ENCODE results near the gene ARHGAP26. TPM values are rescaled to one million over a fixed set of nuclear protein-coding genes. Genes with fewer than 3 reads are reported as not detected.

The ARHGAP26 gene
- total RNA-seq, 4 donors from 2014 or later, result 35.0 to 72.2 (median 44.0) TPM

DNA sequence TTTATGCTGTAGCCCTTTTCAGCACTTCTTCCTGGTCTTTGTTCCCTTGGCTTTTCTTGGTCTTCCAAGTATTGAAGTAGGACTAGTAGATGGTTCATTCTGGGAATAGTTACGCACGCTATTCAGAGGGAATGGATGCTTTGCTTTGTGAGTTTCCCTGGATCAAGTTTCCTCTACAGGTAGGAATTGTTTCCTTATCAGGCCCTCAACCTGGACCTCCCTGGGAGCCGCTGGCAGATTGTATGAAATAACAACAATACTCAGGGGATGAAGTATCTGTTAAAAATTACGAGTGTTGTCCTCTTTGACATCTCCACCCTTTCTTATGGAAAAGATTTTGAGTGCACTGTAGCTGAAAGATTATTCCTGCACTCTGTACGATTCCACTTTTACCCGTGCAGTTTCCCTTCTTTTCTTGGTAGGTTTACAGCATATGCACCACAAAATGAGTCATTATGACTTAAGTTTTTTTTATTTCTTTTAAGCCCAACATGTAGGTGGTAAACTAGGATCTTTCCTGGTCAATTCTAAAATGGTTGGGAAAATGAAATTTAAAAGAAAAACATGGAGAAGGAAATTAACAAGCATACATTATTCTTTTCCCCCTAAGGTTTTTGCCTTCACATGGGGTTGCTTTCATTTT, 57.9 kb downstream of the ARHGAP26 start:
- TF ChIP-seq CTCF (IDR thresholded peaks at IDR 0.05; ENCODE audit: low read depth), result no peak

GRCh38 chr5:142828797-142829535, 58.8 kb downstream of the ARHGAP26 start:
- TF ChIP-seq CTCF (IDR thresholded peaks at IDR 0.05; ENCODE audit: low read depth), result no peak

DNA sequence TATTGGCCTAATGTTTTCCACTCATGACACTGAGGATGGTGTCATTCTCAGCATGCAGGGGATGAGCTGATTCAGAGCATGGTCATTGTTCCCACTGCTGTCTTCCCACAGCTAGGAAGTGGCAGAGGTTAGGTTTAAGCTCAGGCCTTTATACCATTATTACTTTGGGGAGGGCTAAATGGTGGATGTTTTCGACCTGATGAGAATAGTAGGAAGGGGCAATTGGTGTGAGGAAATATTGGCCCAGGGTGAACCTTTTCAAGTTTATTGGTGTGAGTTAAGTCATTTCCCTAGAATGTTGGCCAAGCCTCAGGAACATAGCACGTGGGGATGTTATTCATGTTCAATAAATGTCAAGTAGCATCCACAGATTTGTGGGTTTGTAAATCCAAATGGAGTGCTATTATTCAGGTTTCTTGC, 59.6 kb downstream of the ARHGAP26 start:
- no peak for TF ChIP-seq CTCF (IDR thresholded peaks at IDR 0.05; ENCODE audit: low read depth)

DNA sequence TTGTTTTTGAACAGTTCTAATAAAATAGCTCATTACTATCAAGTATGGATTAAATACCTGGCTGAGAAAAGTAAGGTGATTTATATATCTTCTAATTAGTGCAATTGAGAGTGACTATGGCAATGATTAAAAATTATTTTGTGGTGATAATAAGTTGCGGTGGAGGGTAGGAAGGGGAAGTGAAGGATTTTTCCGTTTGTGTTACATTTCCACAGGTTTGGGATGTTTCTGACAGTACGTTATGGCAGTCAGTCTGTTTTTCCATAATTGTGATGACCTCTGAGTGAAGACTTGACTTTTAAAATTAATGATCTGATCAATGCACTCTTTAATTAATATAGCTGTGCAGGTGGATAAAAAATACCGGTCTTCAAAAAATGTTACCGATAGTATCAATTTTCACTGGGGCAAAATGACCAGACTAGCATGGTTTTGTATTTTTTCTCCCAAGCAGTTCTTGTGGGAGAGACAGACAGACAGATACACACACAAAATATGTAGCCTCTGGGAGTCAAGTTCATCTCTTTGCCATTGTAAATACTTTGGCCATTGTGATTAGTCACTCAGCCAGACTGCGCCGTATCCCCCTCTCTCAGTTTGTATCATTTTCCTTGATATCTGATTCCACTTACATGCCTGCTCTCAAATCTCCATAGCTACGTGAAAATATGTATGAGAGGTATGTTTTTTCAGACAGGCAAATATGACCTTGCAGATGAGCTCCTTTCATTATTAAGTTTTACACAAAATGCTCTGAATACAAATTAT, 60.2 kb downstream of the ARHGAP26 start:
- no peak for TF ChIP-seq CTCF (IDR thresholded peaks at IDR 0.05; ENCODE audit: low read depth)

GRCh38 chr5:142831009-142831383, 60.8 kb downstream of the ARHGAP26 start:
- TF ChIP-seq CTCF (IDR thresholded peaks at IDR 0.05; ENCODE audit: low read depth), result no peak

DNA sequence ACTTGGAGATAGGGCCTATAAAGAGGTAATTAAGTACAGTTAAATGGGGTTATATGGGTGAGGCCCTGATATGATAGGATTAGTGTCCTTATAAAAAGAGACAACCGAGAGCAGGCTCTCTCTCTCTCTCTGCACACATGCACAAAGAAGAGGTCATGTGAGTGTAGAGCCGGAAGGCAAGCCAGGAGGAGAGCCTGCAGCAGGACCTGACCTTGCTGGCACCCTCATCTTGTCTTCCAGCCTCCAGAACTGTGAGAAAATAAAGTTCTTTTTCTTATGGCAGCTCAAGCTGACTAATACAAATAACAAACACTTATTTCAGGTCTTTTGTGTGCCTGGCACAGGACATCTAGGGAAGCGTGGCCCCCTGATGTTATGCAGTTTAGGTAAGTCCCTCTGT, 62.1 kb downstream of the ARHGAP26 start:
- no peak for TF ChIP-seq CTCF (IDR thresholded peaks at IDR 0.05; ENCODE audit: low read depth)
